Panc1 (cell line): ENCODE results near the gene INSYN2A. TPM values are rescaled to one million over a fixed set of nuclear protein-coding genes. Genes with fewer than 3 reads are reported as not detected.

Experiments
- ATAC-seq: fragments of 200-7000 bp; cut with Tn5 transposase; 2 replicates; pipeline ENCODE4 v1.9.1; 2020; ENCODE audit warnings: mild to moderate bottlenecking, moderate library complexity
- BruUV-seq: library from RNA; stranded (reverse); fragments of 400-500 nt; replicated peaks from 2 replicates; lab custom pipeline; 2021; lab: Mats Ljungman, UMichigan
- CTCF ChIA-PET: fragments of 300-600 bp; sonication (Branson Sonifier 250); formaldehyde crosslinking; loops from one replicate; lab custom pipeline; 2022; ENCODE audit warnings: antibody characterized with exemption; lab: Charles Lee
- POLR2A ChIA-PET: fragments of 300-600 bp; sonication (Branson Sonifier 250); formaldehyde crosslinking; loops from one replicate; lab custom pipeline; 2022; ENCODE audit warnings: antibody characterized with exemption; lab: Charles Lee
- DNase-seq: peaks from one replicate; pipeline ENCODE4 v3.0.0-alpha.2; 2010; ENCODE audit warnings: low read depth, low spot score
- H3K27ac ChIP-seq: 2 replicates; pipeline ENCODE4 v1.5.1; 2011; ENCODE audit warnings: mild to moderate bottlenecking, low read length, inconsistent platforms
- H3K27me3 ChIP-seq: fragments of 200-500 bp; sonication (Bioruptor generic); 2 replicates; pipeline ENCODE4 v1.6.0; 2014; ENCODE audit warnings: low read length, inconsistent platforms; ENCODE audit not compliant: control insufficient read depth, insufficient read depth
- H3K36me3 ChIP-seq: fragments of 200-500 bp; sonication (Bioruptor generic); 2 replicates; pipeline ENCODE4 v1.5.1; 2014; ENCODE audit warnings: inconsistent platforms, mild to moderate bottlenecking, low read length, moderate library complexity; ENCODE audit not compliant: control insufficient read depth, insufficient read depth
- H3K4me1 ChIP-seq: 2 replicates; pipeline ENCODE4 v1.5.1; 2011; ENCODE audit warnings: inconsistent platforms, mild to moderate bottlenecking, low read length, moderate library complexity; ENCODE audit not compliant: control insufficient read depth, insufficient read depth
- H3K4me3 ChIP-seq, 2 experiments: 2 replicates each; pipeline ENCODE4 v1.5.1; 2011 to 2012; ENCODE audit warnings: low read depth in 2 of 2, low read length in 2 of 2, mild to moderate bottlenecking in 2 of 2, inconsistent platforms in 1 of 2, moderate library complexity in 1 of 2
- H3K9me3 ChIP-seq: fragments of 200-500 bp; sonication (Bioruptor generic); 2 replicates; pipeline ENCODE4 v1.5.1; 2014; ENCODE audit warnings: low read depth, mild to moderate bottlenecking, inconsistent platforms, low read length, moderate library complexity; ENCODE audit not compliant: control insufficient read depth, insufficient read depth
- CTCF ChIP-seq: fragments of 450-650 bp; IDR thresholded peaks from 2 replicates; pipeline ENCODE4 v1.5.1; 2017; ENCODE audit warnings: mild to moderate bottlenecking
- POLR2AphosphoS5 ChIP-seq: IDR thresholded peaks from 2 replicates; pipeline ENCODE4 v1.6.1; 2012; ENCODE audit warnings: mild to moderate bottlenecking, low read depth, low read length, moderate library complexity
- SIN3A ChIP-seq: IDR thresholded peaks from 2 replicates; pipeline ENCODE4 v1.6.1; 2012; ENCODE audit warnings: low read depth, mild to moderate bottlenecking, low read length, moderate library complexity, borderline replicate concordance; ENCODE audit not compliant: insufficient read depth
- TCF7L2 ChIP-seq: IDR thresholded peaks from 2 replicates; pipeline ENCODE4 v1.6.1; 2011; ENCODE audit warnings: mild to moderate bottlenecking, low read depth, low read length, inconsistent platforms
- in situ Hi-C: cut with HindIII; loops from 2 replicates; pipeline ENCODE4 v1.10.0; 2016; ENCODE audit warnings: low sequenced_read_pairs, low pct_unique_long_range_greater_than_20kb
- intact Hi-C: fragments of 100-400 bp; cut with micrococcal nuclease; formaldehyde crosslinking; loops from one replicate; pipeline ENCODE4 v1.10.0; 2022; ENCODE audit not compliant: unreplicated experiment
- total RNA-seq: library from RNA; stranded (reverse); gene quantifications from one replicate; pipeline ENCODE4 v1.2.1, GENCODE V29; 2021; ENCODE audit not compliant: unreplicated experiment
- TF ChIP-seq, protein P1 (sequence below), 2 experiments: IDR thresholded peaks; 2 replicates each; pipeline ENCODE4 v1.6.1; 2011 to 2012; ENCODE audit warnings: low read depth in 2 of 2, control low read depth in 1 of 2, low read length in 1 of 2, mild to moderate bottlenecking in 1 of 2, moderate library complexity in 1 of 2; ENCODE audit not compliant: insufficient read depth in 1 of 2

INSYN2A gene
- total RNA-seq, 1 experiment from 2014 or later, result not detected

DNA sequence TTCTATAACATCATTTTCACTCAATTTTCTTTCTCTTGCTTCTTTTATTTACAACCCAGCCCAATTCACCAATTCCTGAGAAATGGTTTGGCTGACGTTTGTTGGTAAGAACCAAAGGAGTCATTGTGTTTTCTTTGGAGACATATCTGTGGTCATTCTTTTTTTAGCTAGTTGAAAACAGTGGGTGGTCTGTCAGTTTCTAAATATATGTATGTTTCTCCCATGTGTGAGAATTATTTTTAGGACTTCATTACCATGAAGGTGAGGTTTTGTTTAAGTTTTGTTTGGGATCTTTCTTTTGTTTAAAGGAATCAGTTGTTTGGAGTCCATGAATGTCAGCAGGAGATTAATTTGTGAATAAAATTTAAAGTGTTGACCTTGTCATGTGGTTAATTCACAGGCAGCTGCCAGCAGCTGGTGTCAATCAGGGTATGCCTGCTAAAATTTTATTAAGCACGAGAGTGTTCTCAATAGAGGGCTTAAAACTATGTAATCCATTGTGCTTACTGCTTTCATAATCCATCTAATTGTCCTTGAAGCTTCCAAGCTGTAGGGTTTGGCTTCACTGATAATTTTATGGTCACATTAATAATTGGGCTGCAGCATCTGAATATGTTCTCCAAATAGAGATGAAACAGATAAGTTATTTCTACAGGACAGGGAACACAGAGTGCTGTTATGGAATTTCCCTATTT, 38.7 kb downstream of the INSYN2A start:
- ATAC-seq (no peak), DNase-seq (no peak)
- in situ Hi-C loops (no loop called here), intact Hi-C loops (no loop called here)
- Histone ChIP-seq H3K9me3 (no peaks in the 10 kb centered on the region), H3K36me3 (no peaks in the 10 kb centered on the region), H3K4me1 (0 out of 2 replicates have a peak, but pooled peaks cover 3% of the 10 kb centered on the region), H3K27ac (no peak overlapping the region), H3K27me3 (no peaks in the 10 kb centered on the region), H3K4me3 (no peak overlapping the region)
- CTCF ChIA-PET, result no interaction called here
- POLR2A ChIA-PET, result no interaction called here
- BruUV-seq, result no TSS peak
- TF ChIP-seq CTCF (no peak), POLR2AphosphoS5 (no peak), TCF7L2 (no peak), SIN3A (no peak)
- TF ChIP-seq, protein P1, sequence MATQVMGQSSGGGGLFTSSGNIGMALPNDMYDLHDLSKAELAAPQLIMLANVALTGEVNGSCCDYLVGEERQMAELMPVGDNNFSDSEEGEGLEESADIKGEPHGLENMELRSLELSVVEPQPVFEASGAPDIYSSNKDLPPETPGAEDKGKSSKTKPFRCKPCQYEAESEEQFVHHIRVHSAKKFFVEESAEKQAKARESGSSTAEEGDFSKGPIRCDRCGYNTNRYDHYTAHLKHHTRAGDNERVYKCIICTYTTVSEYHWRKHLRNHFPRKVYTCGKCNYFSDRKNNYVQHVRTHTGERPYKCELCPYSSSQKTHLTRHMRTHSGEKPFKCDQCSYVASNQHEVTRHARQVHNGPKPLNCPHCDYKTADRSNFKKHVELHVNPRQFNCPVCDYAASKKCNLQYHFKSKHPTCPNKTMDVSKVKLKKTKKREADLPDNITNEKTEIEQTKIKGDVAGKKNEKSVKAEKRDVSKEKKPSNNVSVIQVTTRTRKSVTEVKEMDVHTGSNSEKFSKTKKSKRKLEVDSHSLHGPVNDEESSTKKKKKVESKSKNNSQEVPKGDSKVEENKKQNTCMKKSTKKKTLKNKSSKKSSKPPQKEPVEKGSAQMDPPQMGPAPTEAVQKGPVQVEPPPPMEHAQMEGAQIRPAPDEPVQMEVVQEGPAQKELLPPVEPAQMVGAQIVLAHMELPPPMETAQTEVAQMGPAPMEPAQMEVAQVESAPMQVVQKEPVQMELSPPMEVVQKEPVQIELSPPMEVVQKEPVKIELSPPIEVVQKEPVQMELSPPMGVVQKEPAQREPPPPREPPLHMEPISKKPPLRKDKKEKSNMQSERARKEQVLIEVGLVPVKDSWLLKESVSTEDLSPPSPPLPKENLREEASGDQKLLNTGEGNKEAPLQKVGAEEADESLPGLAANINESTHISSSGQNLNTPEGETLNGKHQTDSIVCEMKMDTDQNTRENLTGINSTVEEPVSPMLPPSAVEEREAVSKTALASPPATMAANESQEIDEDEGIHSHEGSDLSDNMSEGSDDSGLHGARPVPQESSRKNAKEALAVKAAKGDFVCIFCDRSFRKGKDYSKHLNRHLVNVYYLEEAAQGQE (IDR thresholded peaks at IDR 0.05; ENCODE audit: insufficient read depth in 1 of 2, low read depth in 2 of 2, low read length in 1 of 2), result no peak

DNA sequence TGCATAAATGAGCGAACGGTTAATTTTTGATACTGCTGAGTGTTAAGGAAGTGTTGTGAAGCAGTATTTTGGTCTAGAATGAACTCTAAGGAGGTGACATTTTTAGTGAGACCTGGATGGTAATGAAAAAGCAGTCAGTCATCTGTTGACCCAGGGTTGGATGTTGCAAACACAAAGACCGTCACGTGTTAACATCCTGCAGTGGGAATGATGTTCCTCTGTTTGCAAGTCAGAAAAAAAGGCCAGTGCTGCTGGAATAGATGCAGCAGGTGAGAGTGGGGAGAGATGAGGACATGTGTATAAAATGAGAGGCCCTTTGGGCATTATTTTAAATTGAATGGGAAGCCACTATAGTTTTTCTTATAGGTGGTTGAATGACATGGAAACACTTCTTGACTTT, 39.3 kb downstream of the INSYN2A start:
- intact Hi-C loops (no loop called here), in situ Hi-C loops (no loop called here)
- ChIA-PET CTCF (no interaction called here), POLR2A (no interaction called here)
- Histone ChIP-seq H3K4me3 (no peak overlapping the region), H3K4me1 (0 out of 2 replicates have a peak, but pooled peaks cover 3% of the 10 kb centered on the region), H3K9me3 (no peaks in the 10 kb centered on the region), H3K36me3 (no peaks in the 10 kb centered on the region), H3K27ac (no peak overlapping the region), H3K27me3 (no peaks in the 10 kb centered on the region)
- DNase-seq, result no peak
- no TSS peak for BruUV-seq
- TF ChIP-seq TCF7L2 (no peak), POLR2AphosphoS5 (no peak), CTCF (no peak), SIN3A (no peak)
- TF ChIP-seq, protein P1 (IDR thresholded peaks at IDR 0.05; ENCODE audit: insufficient read depth in 1 of 2, low read depth in 2 of 2, low read length in 1 of 2), result no peak
- no peak for ATAC-seq
